Stimulated activated CD4-positive, alpha-beta T cell treated with anti-CD3 and anti-CD28 coated beads, Interleukin-12 subunit alpha, Interleukin-12 subunit beta, amount 100 ng/mL, for 48 hours (primary cell): ENCODE results near the gene ELAVL2.
A peak's percentile ranks its signal among the peaks of the same experiment; 100 is the strongest.

ENCODE experiments used
- DNase-seq, 3 donors: peaks; one replicate each; pipeline ENCODE4 v3.0.0-alpha.2; 2020; ENCODE audit warnings: low read depth in 2 of 3, low spot score in 1 of 3

Gene ELAVL2

DNA sequence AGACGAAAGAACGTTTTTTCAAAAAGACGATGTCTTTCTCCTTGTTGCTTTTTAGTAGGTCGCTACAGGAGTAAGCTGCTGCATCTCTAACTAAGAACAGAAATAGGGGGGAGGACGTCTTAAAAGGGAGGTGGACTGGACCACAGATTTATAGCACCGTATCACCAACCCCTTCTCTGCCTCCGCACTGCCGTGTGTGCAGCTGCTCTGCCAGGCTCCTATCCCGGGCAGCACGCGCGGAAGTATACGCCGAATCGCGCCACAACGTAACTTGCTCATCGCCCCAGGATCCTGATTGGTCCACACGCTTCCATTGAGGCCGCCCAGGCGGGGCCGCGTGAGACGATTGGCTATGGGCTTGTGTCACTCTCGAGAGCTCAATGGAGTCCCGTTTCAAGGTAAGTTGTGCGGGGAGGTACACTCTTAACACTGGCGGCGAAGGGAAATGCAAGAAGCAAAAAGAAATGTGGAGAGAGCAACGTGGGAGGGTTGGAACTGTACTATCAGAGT lies at the start of gene ELAVL2:
Gene ELAVL2, minus strand, starts transcription at position 121 of the 510 bp plus-strand sequence. CDS start 64,006 bp downstream, outside the sequence.
- DNase-seq, result peak; percentile 13 to 23 (median 18)

DNA sequence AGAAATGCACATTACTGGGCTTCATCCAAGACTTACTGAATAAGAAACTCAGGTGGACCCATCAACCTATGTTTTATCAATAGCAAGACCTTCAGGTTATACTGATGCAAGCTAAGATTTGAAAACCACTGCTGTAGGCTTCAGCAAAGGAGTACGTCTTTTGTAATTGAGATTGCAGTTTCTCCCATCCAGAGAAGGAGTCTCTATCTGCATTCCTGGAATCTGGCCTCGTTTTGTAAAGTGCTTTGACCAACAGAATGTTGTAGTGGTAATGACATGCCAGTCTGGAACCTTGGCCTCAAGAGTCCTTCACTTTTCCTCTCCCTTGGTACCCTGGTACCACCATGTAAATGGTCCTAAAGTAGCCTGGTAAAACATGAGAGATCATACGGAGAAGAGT lies 32.2 kb upstream of the ELAVL2 start:
- no peak for DNase-seq

- DNase-seq, result no peak
These were observed 30.0 kb upstream of the ELAVL2 start for GRCh38 chr9:23855873-23856604.

DNA sequence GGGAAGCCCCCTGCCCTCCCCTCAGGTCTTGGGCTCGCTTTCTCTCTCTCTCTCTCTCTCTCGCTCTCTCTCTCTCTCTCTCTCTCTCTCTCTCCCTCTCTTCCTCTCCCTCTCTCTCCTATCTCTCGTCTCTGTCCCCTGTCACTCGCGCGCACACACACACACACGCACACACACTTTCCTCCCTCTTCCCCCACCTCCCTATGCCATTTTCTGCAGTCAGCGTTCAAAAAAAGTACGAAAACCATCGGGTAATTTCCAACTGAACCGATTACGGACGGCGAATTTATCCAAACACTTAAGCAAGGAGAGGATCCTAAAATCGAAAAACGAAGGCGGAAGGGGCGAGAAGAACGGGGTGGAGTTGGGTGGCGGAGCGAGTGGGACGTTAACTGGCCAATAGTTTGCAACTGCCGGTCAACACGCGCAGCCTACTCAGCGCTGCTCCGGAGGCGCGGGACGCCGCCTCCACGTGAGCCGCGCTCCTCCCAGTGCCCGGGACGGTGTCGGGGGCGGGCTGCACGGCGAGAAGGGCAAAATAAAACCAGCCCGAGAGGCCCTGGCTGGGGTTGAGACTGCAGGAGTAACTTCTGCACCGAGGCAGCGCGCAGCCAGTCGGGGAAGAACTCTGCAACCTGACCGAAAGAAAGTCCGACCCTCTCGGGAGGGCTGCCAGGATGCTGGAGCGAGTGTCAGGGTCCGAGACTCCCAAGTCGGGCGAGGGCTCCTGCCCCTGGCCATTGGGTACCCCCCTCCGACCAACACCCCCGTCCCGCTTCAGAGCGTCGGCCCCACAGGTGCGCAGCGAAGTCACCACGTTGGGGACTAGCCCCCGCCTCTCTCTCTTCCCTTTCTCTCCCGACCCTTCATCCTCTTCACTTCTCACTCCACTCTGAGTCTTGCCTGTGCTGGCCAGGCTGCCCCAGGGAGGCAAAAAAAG lies 24.9 kb upstream of the ELAVL2 start:
- no peak for DNase-seq

DNA sequence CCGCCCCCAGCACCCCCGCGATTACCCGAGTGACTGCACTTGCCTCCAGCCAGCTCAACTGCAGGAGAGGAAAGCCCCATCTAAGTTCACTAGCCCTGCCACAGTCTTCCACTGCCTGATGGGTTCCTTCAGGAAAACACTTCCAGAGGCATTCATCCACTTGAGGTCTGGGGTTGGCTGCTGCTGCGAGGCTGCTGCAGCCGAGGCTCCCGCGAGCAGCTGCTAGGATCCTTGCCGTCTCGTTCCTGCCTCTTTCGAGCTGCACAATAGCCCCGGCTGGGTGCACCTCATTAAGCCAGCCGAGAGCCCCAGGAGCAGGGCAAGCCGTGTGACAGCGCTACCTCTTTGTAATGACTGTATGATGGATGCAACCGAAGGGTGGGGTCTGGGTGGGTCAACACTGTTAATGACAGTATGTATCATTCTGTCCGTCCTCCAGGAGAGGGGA lies 24.2 kb upstream of the ELAVL2 start:
- DNase-seq, result no peak

GRCh38 chr9:23849379-23850035 lies 23.5 kb upstream of the ELAVL2 start:
- no peak for DNase-seq

DNA sequence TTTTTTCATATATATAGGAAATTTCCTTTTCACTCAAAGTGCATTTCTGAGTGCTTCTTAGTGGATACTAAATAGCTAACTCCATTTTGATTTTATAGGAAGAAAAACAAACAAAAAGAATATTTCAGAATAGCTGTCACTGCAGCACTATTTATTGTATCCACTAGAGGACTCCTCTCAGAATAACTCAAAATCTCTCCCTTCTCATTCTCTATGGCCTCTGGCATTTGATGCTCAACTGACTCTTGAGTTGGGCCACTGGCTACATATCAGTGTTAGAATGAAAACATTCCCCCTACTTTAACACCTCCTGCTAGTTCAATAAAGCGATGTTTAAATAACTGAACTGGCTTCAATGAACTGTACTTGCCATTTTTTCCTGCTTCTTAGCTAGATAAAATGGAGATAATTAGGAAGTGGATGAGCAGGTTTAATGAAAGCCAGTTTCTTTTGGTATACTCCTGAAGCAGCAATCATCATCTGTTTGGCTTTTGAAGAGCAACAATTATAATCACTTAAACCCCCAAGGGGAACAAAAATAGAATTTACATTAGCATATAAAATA lies 16.6 kb upstream of the ELAVL2 start:
- no peak for DNase-seq

DNA sequence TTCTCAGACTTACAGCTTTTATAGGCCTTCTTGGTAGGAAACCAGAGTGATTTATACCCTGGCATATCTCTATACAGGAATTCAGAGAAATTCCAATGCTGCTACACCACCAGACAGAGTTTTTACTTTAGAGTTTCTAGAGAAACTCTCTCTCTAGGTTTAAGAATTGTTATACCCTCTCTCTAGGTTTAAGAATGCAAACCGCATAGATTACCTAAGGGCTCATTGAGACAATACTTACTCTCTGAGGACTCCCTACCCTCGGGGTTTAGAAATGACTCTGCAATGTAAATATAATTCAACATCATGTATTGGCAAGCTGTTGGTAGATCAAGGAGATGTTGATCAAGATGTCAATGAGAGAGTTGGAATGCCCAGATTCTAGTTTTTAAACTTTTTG lies 15.3 kb upstream of the ELAVL2 start:
- no peak for DNase-seq

DNA sequence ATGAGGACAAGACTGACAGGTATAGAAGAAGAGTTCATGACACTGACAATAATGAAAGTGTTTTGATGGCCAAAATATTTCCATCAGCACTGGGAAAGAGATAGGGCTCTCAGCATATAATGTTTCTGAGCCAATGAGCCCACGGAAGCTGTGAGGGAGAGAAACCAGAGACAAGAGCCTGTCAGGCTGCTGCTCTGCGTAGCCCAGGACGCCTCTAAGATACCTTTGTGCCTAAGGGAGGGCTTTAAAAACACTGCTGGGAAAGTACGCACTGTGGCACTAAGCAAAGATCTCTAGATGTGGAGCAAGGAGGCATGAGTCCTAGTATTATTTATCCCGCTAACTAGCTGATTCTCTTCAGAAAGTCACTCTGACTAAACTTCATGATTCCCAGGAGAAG lies 11.0 kb upstream of the ELAVL2 start:
- DNase-seq, result no peak

DNA sequence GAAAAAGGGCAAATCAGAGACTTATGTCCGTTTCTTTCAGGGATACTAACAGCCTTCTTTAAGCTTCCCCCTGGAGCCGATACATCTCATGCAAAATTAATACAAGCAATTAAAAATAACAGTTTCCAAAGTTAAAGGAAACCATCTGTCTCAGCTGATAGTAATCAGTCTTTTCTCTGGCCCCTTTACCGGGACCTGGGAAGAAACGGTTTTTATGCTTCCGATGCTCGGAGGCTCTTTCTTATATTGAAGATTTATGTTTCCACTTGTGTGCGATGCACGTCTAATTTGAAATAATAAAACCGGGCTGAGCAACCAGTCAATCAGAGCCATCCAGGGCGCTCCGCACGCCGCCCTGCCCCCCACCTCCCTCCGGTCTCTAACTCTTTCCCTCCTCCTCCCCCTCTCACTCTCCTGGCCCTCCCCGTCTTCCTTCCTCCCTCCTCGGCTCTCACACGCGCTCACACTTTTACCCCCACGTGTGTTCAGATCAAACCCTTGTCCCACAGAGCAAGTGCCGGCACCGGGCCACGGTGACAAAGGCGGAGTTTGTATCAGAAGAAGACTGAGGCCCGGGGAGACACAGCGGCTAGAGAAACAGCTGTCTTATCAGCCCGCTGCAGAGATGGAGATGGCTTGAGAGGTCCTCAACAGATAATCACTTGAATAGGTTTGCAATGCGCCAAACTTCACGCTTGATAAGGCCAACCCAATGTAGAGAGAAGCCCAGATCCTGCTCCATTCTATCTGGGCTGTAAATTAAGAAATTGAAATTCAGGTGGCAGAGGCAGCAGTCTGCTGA lies 5.1 kb upstream of the ELAVL2 start:
- no peak for DNase-seq

- no peak for DNase-seq
These were observed 4.4 kb upstream of the ELAVL2 start for GRCh38 chr9:23830476-23830805.

GRCh38 chr9:23829580-23830475 lies 3.8 kb upstream of the ELAVL2 start:
- no peak for DNase-seq

DNA sequence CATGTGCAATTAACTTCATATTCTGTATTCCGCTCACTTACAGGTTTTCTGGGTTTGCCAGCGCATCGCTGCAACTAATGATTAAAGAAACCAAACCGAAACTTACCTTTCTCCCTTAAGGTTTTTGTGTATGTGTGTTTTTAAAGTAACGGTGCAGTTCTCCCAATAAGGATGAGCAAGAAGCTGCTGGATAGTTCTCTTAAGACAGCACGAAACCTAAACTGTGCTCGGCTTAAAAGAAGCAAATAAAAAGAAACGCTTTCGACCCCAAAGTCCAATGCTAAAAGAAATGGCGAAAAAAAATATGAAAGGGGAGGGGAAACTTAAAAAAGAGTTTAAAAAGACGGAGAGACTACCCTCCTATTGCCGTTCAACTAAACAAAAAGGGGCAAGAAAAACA lies 340 bp downstream of the ELAVL2 start:
- no peak for DNase-seq

DNA sequence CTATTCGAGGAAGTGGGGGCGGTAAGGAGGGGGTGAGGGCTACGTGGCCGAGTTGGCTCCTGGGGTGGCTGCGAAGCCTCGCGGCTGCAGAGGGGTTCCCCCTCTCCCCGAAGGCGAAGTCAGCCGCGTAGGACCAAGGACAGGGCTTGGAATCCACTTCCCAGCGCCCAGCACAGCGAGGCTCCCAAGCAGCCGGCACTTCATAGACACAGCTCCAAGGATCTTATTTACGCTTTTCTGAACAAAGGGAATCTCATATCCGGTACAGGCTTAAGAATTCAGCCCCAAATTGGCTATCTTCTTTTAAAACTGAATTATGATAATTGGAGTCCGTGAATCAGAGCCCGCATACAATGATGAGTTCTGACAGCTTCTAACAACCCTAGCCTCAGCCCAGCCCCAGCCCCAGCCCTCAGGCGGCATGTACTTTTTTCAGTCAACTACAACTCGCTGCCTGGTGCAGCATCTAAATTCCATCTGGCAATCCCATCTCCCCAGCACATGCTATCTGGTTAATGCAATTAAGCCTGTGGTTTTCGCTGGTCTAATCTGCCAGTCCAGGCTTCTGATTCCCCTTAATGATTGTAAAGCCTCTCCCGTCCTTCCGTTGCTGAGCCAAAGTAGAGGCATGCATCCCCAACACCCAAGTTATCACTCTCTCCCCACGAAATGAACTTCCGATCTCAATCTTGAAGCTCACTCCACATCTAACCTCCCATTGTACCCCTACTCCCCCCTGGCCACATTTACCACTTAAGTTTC lies 1.0 kb downstream of the ELAVL2 start:
- no peak for DNase-seq

DNA sequence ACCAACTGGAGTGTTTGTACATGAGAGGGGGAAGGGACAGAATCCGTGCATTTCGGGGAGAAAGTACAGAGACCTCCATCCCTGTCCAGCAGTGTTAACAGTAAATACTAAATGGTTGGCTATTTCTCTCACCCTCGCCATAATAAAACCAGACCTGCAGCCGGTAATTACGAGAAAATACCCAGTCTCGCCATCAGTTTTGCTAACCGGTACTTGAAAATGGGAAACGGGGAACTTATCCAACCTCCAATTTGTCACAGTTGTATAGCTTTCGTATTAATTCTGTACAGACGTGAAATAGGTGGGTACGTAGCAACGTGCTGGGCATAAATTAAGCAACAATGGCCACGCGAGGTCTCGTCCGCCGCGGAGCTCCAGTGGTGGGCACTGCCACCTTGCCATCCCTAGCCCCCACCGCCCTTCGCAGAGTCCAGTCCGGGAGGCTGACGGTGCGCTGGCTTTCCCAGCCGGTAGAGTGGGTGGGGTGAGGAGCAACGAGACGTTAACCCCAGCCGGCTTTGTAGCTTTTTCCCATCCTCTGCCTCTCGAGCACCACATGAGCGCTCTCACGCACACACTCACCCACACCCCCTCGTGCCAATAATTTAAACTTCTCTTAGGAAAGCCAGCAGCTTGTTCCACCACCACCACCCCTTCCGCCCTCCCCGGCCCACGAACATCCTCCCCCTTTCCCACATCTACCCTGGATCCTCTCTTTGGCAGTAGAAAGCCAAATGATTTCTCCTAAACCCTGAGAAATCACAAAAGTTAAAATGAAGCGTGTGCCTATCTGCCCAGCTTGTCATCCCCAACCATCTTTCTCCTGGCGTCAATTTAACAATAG lies 1.8 kb downstream of the ELAVL2 start:
- DNase-seq, result no peak

- DNase-seq, result no peak
These were observed 2.8 kb downstream of the ELAVL2 start for GRCh38 chr9:23823269-23823668.

DNA sequence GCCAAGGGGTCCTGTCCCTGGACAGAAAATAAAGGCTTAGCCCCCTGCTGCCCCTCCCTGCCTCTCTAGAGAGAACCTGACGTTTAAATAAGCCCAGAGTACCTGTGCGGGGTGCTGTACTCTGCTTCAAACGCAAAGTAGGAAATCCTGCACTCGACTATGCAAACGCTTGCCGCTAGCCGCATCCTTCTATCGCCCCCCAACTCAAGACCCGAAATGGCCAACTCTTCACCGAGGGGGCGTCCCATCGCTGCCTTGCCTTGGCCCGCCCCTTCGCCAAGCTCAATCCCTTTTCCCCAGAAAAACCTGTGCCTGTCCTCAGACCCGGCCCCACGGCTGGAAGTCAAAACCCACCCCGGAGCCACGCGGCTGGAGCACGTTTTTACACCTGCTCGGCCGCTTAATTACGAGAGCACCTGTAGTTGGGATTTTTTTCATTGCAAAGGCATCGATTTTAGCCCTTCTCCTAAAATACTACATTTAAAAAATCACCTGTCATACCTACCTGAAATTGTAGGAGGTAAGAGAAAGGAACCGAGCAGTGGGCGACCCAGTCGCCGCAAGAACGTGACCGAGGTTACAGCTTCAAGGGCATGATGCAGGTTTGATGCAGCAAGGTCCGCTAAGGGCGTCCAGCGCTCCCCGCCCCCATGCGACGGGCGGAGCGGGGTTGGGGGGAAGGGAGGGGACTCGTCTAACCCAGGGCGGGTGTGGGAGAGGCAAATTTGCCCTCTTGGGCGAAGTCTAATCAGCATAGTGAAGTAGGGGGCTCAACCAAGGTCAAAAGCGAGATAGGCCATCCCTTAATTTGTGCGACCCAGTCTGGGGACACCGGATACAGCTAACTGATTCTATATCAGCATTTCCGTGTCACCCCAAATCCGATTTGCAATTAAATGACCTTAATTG lies 3.5 kb downstream of the ELAVL2 start:
- no peak for DNase-seq
